ENCODE results near the gene PAPPA. TPM values are rescaled to one million over a fixed set of nuclear protein-coding genes. Genes with fewer than 3 reads are reported as not detected.
A peak's percentile ranks its signal among the peaks of the same experiment; 100 is the strongest.

Gene PAPPA
- total RNA-seq, 1 experiment from 2014 or later = 0.05 TPM

- intact Hi-C loops (cut with micrococcal nuclease) = no loop called here
These were observed 241.5 kb downstream of the PAPPA start for GRCh38 chr9:116394894-116395698.

GRCh38 chr9:116395699-116396037 is 242.1 kb downstream of the PAPPA start:
- no peak for DNase-seq (ENCODE audit: low read depth, low spot score)
- ChIA-PET CTCF (no interaction called here), RAD21 (ENCODE audit: low non-redundant PET in 1 of 2, low total read pairs in 2 of 2, uncharacterized antibody in 2 of 2, unreplicated experiment in 2 of 2) (no interaction called here), POLR2A (no interaction called here)
- Histone ChIP-seq H3K4me2 (ENCODE audit: low read length) (no peak overlapping the region), H2AFZ (ENCODE audit: low read depth, low read length, poor library complexity, severe bottlenecking) (no peak overlapping the region), H3K9me3 (ENCODE audit: control insufficient read depth in 1 of 2, insufficient read depth in 1 of 2, low read depth in 1 of 2, low read length in 2 of 2) (no peaks in the 10 kb centered on the region), H3K36me3 (ENCODE audit: control insufficient read depth in 1 of 2, insufficient read depth in 2 of 2, low read length in 2 of 2) (no peaks in the 10 kb centered on the region), H3K27ac (ENCODE audit: low read depth, low read length) (no peak overlapping the region), H3K9me2 (ENCODE audit: insufficient read depth) (no peaks in the 10 kb centered on the region), H3K79me2 (ENCODE audit: insufficient read depth, low read length) (no peaks in the 10 kb centered on the region), H4K20me1 (ENCODE audit: insufficient read depth) (no peaks in the 10 kb centered on the region), H3K4me1 (ENCODE audit: control insufficient read depth in 1 of 2, insufficient read depth in 2 of 2, low read length in 2 of 2) (no peaks in the 10 kb centered on the region), H3K27me3 (ENCODE audit: insufficient read depth, low read length) (no peaks in the 10 kb centered on the region), H3K4me3 (replicated peaks in 1 of 2; ENCODE audit: low read depth in 1 of 2, low read length in 2 of 2) (no peak overlapping the region), H3K9ac (ENCODE audit: low read length) (no peak overlapping the region)
- no TSS peak for BruUV-seq (replicated peaks)
- ATAC-seq = no peak
- intact Hi-C loops (cut with micrococcal nuclease) = no loop called here
- TF ChIP-seq JUND (IDR thresholded peaks at IDR 0.05) (no peak), ATF3 (IDR thresholded peaks at IDR 0.05) (no peak), ZFX (IDR thresholded peaks at IDR 0.05) (no peak), SRF (IDR thresholded peaks at IDR 0.05; ENCODE audit: low read depth) (no peak), POLR2A (IDR thresholded peaks at IDR 0.05; ENCODE audit: borderline replicate concordance, extremely low read depth, insufficient read depth, insufficient read length) (no peak)
- TF ChIP-seq, protein P1, sequence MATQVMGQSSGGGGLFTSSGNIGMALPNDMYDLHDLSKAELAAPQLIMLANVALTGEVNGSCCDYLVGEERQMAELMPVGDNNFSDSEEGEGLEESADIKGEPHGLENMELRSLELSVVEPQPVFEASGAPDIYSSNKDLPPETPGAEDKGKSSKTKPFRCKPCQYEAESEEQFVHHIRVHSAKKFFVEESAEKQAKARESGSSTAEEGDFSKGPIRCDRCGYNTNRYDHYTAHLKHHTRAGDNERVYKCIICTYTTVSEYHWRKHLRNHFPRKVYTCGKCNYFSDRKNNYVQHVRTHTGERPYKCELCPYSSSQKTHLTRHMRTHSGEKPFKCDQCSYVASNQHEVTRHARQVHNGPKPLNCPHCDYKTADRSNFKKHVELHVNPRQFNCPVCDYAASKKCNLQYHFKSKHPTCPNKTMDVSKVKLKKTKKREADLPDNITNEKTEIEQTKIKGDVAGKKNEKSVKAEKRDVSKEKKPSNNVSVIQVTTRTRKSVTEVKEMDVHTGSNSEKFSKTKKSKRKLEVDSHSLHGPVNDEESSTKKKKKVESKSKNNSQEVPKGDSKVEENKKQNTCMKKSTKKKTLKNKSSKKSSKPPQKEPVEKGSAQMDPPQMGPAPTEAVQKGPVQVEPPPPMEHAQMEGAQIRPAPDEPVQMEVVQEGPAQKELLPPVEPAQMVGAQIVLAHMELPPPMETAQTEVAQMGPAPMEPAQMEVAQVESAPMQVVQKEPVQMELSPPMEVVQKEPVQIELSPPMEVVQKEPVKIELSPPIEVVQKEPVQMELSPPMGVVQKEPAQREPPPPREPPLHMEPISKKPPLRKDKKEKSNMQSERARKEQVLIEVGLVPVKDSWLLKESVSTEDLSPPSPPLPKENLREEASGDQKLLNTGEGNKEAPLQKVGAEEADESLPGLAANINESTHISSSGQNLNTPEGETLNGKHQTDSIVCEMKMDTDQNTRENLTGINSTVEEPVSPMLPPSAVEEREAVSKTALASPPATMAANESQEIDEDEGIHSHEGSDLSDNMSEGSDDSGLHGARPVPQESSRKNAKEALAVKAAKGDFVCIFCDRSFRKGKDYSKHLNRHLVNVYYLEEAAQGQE (IDR thresholded peaks at IDR 0.05; ENCODE audit: low read depth) = no peak
- TF ChIP-seq, protein P2, sequence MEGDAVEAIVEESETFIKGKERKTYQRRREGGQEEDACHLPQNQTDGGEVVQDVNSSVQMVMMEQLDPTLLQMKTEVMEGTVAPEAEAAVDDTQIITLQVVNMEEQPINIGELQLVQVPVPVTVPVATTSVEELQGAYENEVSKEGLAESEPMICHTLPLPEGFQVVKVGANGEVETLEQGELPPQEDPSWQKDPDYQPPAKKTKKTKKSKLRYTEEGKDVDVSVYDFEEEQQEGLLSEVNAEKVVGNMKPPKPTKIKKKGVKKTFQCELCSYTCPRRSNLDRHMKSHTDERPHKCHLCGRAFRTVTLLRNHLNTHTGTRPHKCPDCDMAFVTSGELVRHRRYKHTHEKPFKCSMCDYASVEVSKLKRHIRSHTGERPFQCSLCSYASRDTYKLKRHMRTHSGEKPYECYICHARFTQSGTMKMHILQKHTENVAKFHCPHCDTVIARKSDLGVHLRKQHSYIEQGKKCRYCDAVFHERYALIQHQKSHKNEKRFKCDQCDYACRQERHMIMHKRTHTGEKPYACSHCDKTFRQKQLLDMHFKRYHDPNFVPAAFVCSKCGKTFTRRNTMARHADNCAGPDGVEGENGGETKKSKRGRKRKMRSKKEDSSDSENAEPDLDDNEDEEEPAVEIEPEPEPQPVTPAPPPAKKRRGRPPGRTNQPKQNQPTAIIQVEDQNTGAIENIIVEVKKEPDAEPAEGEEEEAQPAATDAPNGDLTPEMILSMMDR (IDR thresholded peaks at IDR 0.05 in 2 of 3, conservative IDR thresholded peaks at IDR 0.05 in 1 of 3; ENCODE audit: borderline replicate concordance in 1 of 3, insufficient read depth in 1 of 3, low read depth in 2 of 3, low read length in 2 of 3) = no peak

More at GRCh38 chr9:116394894-116395698, 241.5 kb downstream of the PAPPA start:
- Histone ChIP-seq H2AFZ (ENCODE audit: low read depth, low read length, poor library complexity, severe bottlenecking) (no peak overlapping the region), H3K9me2 (ENCODE audit: insufficient read depth) (no peaks in the 10 kb centered on the region), H4K20me1 (ENCODE audit: insufficient read depth) (no peaks in the 10 kb centered on the region), H3K9me3 (ENCODE audit: control insufficient read depth in 1 of 2, insufficient read depth in 1 of 2, low read depth in 1 of 2, low read length in 2 of 2) (no peaks in the 10 kb centered on the region), H3K27ac (ENCODE audit: low read depth, low read length) (no peak overlapping the region), H3K4me2 (ENCODE audit: low read length) (no peak overlapping the region), H3K4me1 (ENCODE audit: control insufficient read depth in 1 of 2, insufficient read depth in 2 of 2, low read length in 2 of 2) (no peaks in the 10 kb centered on the region), H3K79me2 (ENCODE audit: insufficient read depth, low read length) (no peaks in the 10 kb centered on the region), H3K27me3 (ENCODE audit: insufficient read depth, low read length) (no peaks in the 10 kb centered on the region), H3K4me3 (replicated peaks in 1 of 2; ENCODE audit: low read depth in 1 of 2, low read length in 2 of 2) (no peak overlapping the region), H3K36me3 (ENCODE audit: control insufficient read depth in 1 of 2, insufficient read depth in 2 of 2, low read length in 2 of 2) (no peaks in the 10 kb centered on the region), H3K9ac (ENCODE audit: low read length) (no peak overlapping the region)
- RAD21 ChIA-PET (ENCODE audit: low non-redundant PET in 1 of 2, low total read pairs in 2 of 2, uncharacterized antibody in 2 of 2, unreplicated experiment in 2 of 2) = no interaction called here
- TF ChIP-seq ZBTB33 (IDR thresholded peaks at IDR 0.05; ENCODE audit: extremely low read depth, insufficient replicate concordance, low read length) (no peak), CEBPB (IDR thresholded peaks at IDR 0.05; ENCODE audit: low read depth) (peak; percentile 62)
- DNase-seq (ENCODE audit: low read depth, low spot score) (no peak), ATAC-seq (no peak)
- POLR2A ChIA-PET = no interaction called here
- CTCF ChIA-PET = no interaction called here
- BruUV-seq (replicated peaks) = no TSS peak
